HepG2 (cell line): ENCODE data around the gene ODAD4. TPM values are rescaled to one million over a fixed set of nuclear protein-coding genes. Genes with fewer than 3 reads are reported as not detected.

ENCODE experiments used
- RFX5 ChIP-seq: IDR thresholded peaks from 2 replicates; pipeline ENCODE4 v1.6.1; 2011; ENCODE audit warnings: low read depth, low read length, improper control_type of control experiment
- SMYD3 ChIP-seq: sonication (generic); formaldehyde crosslinking; IDR thresholded peaks from 2 replicates; pipeline ENCODE4 v1.8.1; 2023; ENCODE audit warnings: mild to moderate bottlenecking, missing genetic modification reagents
- TBX2 ChIP-seq: sonication (generic); formaldehyde crosslinking; IDR thresholded peaks from 2 replicates; pipeline ENCODE4 v1.5.0; 2020; ENCODE audit warnings: missing genetic modification reagents, mild to moderate bottlenecking, borderline replicate concordance
- THAP9 ChIP-seq: sonication (generic); formaldehyde crosslinking; IDR thresholded peaks from 2 replicates; pipeline ENCODE4; 2020; ENCODE audit warnings: missing genetic modification reagents, mild to moderate bottlenecking, borderline replicate concordance
- ZFP1 ChIP-seq: IDR thresholded peaks from 2 replicates; pipeline ENCODE4 v1.6.1; 2016
- ZFP37 ChIP-seq: sonication (generic); formaldehyde crosslinking; IDR thresholded peaks from 2 replicates; pipeline ENCODE4 v1.4.0; 2020; ENCODE audit warnings: missing genetic modification reagents, borderline replicate concordance
- ZMYM3 ChIP-seq: sonication (generic); formaldehyde crosslinking; IDR thresholded peaks from 2 replicates; pipeline ENCODE4 v1.5.1; 2020; ENCODE audit warnings: mild to moderate bottlenecking, missing genetic modification reagents
- ZNF10 ChIP-seq: sonication (generic); formaldehyde crosslinking; IDR thresholded peaks from 2 replicates; pipeline ENCODE4 v1.4.0; 2020; ENCODE audit warnings: mild to moderate bottlenecking, low read depth, missing genetic modification reagents, borderline replicate concordance
- ZNF44 ChIP-seq: sonication (generic); formaldehyde crosslinking; IDR thresholded peaks from 2 replicates; pipeline ENCODE4 v1.5.1; 2020; ENCODE audit warnings: mild to moderate bottlenecking, missing genetic modification reagents
- ZNF619 ChIP-seq: sonication (generic); formaldehyde crosslinking; IDR thresholded peaks from 2 replicates; pipeline ENCODE4 v1.4.0; 2020; ENCODE audit warnings: mild to moderate bottlenecking, missing genetic modification reagents
- ZNF704 ChIP-seq: sonication (generic); formaldehyde crosslinking; IDR thresholded peaks from 2 replicates; pipeline ENCODE4 v1.8.1; 2023; ENCODE audit warnings: mild to moderate bottlenecking, inconsistent platforms, moderate library complexity, missing genetic modification reagents, borderline replicate concordance
- ZNF883 ChIP-seq: sonication (generic); formaldehyde crosslinking; IDR thresholded peaks from 2 replicates; pipeline ENCODE4 v1.5.1; 2020; ENCODE audit warnings: mild to moderate bottlenecking, missing genetic modification reagents; ENCODE audit errors: not compliant biosample characterization
- polyA plus RNA-seq, 8 experiments: library from polyadenylated mRNA; depleted of rRNA in 3 of 8; stranded (reverse) in 7 of 8; unstranded in 1 of 8; fragments of >200 nt; fragmentation: Illumina TruSeq in 4 of 8; extraction: Trizol in 4 of 8; gene quantifications; 2 replicates each; pipeline versions ENCODE4 v1.2.1 to v1.2.3, GENCODE V29; 2011 to 2016; ENCODE audit warnings: low read depth in 4 of 8, missing spikeins in 1 of 8, mixed read lengths in 1 of 8; ENCODE audit not compliant: insufficient read depth in 1 of 8
- total RNA-seq, 5 experiments: library from RNA; depleted of rRNA; stranded (reverse); fragments of >200 nt; fragmentation: Illumina TruSeq; extraction: Trizol; gene quantifications; 2 replicates each; pipeline ENCODE4 v1.2.3, GENCODE V29; 2016; ENCODE audit warnings: low read depth in 1 of 5
- TF ChIP-seq, protein P1 (sequence below): sonication (generic); formaldehyde crosslinking; IDR thresholded peaks from 2 replicates; pipeline ENCODE4 v1.5.0; 2020; ENCODE audit warnings: mild to moderate bottlenecking, missing genetic modification reagents, moderate library complexity
- TF ChIP-seq, protein P2 (sequence below): sonication (generic); formaldehyde crosslinking; IDR thresholded peaks from 2 replicates; pipeline ENCODE4 v1.8.0; 2022; ENCODE audit warnings: missing genetic modification reagents, mild to moderate bottlenecking, borderline replicate concordance
- TF ChIP-seq, protein P3 (sequence below): sonication (generic); formaldehyde crosslinking; IDR thresholded peaks from 2 replicates; pipeline ENCODE4 v1.5.1; 2020; ENCODE audit warnings: missing genetic modification reagents, mild to moderate bottlenecking, borderline replicate concordance
- TF ChIP-seq, protein P4 (sequence below): sonication (generic); formaldehyde crosslinking; IDR thresholded peaks from 2 replicates; pipeline ENCODE4 v1.5.1; 2020; ENCODE audit warnings: missing genetic modification reagents, mild to moderate bottlenecking, borderline replicate concordance

Gene ODAD4
- total and polyA plus RNA-seq, 2 of the 13 experiments (the other 11 are each of a cell fraction or from before 2014, with no cell fraction given) = 0.48 to 0.53 TPM

GRCh38 chr17:41962768-41963434, 32.5 kb downstream of the ODAD4 start (continued):
- TF ChIP-seq, protein P1, sequence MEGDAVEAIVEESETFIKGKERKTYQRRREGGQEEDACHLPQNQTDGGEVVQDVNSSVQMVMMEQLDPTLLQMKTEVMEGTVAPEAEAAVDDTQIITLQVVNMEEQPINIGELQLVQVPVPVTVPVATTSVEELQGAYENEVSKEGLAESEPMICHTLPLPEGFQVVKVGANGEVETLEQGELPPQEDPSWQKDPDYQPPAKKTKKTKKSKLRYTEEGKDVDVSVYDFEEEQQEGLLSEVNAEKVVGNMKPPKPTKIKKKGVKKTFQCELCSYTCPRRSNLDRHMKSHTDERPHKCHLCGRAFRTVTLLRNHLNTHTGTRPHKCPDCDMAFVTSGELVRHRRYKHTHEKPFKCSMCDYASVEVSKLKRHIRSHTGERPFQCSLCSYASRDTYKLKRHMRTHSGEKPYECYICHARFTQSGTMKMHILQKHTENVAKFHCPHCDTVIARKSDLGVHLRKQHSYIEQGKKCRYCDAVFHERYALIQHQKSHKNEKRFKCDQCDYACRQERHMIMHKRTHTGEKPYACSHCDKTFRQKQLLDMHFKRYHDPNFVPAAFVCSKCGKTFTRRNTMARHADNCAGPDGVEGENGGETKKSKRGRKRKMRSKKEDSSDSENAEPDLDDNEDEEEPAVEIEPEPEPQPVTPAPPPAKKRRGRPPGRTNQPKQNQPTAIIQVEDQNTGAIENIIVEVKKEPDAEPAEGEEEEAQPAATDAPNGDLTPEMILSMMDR (CRISPR knock-in tag) = peak; percentile 99
- TF ChIP-seq SMYD3 (CRISPR knock-in tag) = no peak
- no peak for TF ChIP-seq ZNF704
- TF ChIP-seq ZNF44 (CRISPR knock-in tag) = no peak
- TF ChIP-seq ZNF883 (CRISPR knock-in tag) = peak; percentile 85
- no peak for TF ChIP-seq ZFP37 (CRISPR knock-in tag)
- 0 out of 2 replicates have a peak, but pooled peaks have one; percentile 45 for TF ChIP-seq ZFP1
- 0 out of 2 replicates have a peak, but pooled peaks have one; percentile 30 for TF ChIP-seq ZMYM3
- 0 out of 2 replicates have a peak, but pooled peaks have one; percentile 28 for TF ChIP-seq ZNF619 (CRISPR knock-in tag)
- TF ChIP-seq, protein P2, sequence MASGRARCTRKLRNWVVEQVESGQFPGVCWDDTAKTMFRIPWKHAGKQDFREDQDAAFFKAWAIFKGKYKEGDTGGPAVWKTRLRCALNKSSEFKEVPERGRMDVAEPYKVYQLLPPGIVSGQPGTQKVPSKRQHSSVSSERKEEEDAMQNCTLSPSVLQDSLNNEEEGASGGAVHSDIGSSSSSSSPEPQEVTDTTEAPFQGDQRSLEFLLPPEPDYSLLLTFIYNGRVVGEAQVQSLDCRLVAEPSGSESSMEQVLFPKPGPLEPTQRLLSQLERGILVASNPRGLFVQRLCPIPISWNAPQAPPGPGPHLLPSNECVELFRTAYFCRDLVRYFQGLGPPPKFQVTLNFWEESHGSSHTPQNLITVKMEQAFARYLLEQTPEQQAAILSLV (CRISPR knock-in tag) = no peak
- no peak for TF ChIP-seq RFX5
- TF ChIP-seq, protein P3, sequence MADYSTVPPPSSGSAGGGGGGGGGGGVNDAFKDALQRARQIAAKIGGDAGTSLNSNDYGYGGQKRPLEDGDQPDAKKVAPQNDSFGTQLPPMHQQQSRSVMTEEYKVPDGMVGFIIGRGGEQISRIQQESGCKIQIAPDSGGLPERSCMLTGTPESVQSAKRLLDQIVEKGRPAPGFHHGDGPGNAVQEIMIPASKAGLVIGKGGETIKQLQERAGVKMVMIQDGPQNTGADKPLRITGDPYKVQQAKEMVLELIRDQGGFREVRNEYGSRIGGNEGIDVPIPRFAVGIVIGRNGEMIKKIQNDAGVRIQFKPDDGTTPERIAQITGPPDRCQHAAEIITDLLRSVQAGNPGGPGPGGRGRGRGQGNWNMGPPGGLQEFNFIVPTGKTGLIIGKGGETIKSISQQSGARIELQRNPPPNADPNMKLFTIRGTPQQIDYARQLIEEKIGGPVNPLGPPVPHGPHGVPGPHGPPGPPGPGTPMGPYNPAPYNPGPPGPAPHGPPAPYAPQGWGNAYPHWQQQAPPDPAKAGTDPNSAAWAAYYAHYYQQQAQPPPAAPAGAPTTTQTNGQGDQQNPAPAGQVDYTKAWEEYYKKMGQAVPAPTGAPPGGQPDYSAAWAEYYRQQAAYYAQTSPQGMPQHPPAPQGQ (CRISPR knock-in tag) = no peak
- peak; percentile 39; the same call in 1 of the 2 replicates for TF ChIP-seq THAP9 (CRISPR knock-in tag)
- TF ChIP-seq TBX2 (CRISPR knock-in tag) = peak; percentile 53; the same call in 1 of the 2 replicates
- no peak for TF ChIP-seq ZNF10 (CRISPR knock-in tag)
- TF ChIP-seq, protein P4, sequence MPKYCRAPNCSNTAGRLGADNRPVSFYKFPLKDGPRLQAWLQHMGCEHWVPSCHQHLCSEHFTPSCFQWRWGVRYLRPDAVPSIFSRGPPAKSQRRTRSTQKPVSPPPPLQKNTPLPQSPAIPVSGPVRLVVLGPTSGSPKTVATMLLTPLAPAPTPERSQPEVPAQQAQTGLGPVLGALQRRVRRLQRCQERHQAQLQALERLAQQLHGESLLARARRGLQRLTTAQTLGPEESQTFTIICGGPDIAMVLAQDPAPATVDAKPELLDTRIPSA (CRISPR knock-in tag) = no peak
